Left ventricle myocardium inferior (tissue), 1 donor: ENCODE measurements around the gene PARD3B. TPM values are rescaled to one million over a fixed set of nuclear protein-coding genes. Genes with fewer than 3 reads are reported as not detected.

Experiments used
- DNase-seq: peaks from one replicate; pipeline ENCODE4 v3.0.0-alpha.2; 2020
- H3K27ac ChIP-seq: fragments of 200-600 bp; replicated peaks from 2 replicates; pipeline ENCODE4 v1.8.0; 2021
- H3K27me3 ChIP-seq: fragments of 200-600 bp; 2 replicates; pipeline ENCODE4 v1.8.0; 2021; ENCODE audit warnings: low read depth
- H3K36me3 ChIP-seq: fragments of 200-600 bp; 2 replicates; pipeline ENCODE4 v1.8.0; 2021
- H3K4me1 ChIP-seq: fragments of 200-600 bp; 2 replicates; pipeline ENCODE4 v1.8.0; 2021
- H3K4me3 ChIP-seq: fragments of 200-600 bp; 2 replicates; pipeline ENCODE4 v1.8.0; 2021; ENCODE audit warnings: mild to moderate bottlenecking, moderate library complexity
- H3K9me3 ChIP-seq: fragments of 200-600 bp; replicated peaks from 2 replicates; pipeline ENCODE4 v1.8.0; 2021
- CTCF ChIP-seq: fragments of 200-600 bp; IDR thresholded peaks from 2 replicates; pipeline ENCODE4 v1.8.0; 2021; ENCODE audit warnings: antibody characterized with exemption, mild to moderate bottlenecking, borderline replicate concordance
- intact Hi-C: fragments of 100-400 bp; cut with micrococcal nuclease; formaldehyde crosslinking; loops from one replicate; pipeline ENCODE4 v1.11.0; 2022
- total RNA-seq: library from RNA; stranded (reverse); fragmentation: NEBNext Ultra II Directional; extraction: Animal tissue kit (Norgen Biotek cat#: 25700); gene quantifications from one replicate; pipeline ENCODE4 v1.2.1, GENCODE V29; 2021
- donor health status: DM: no; HTN: yes; CAD: no; lungs with severe emphysema.

PARD3B gene
- total RNA-seq, 1 donor from 2014 or later: 9.1 TPM

GRCh38 chr2:204691911-204692510 lies 146.7 kb downstream of the PARD3B start:
- TF ChIP-seq CTCF: peak; percentile 85
- Histone ChIP-seq H3K36me3 (no peaks in the 10 kb centered on the region), H3K9me3 (no peaks in the 10 kb centered on the region), H3K27me3 (no peaks in the 10 kb centered on the region), H3K27ac (no peak overlapping the region), H3K4me3 (no peak overlapping the region), H3K4me1 (peaks cover 20% of the 10 kb centered on the region)
- intact Hi-C loops: loop anchor here (2.0 kb wide), 1 partner anchor 367 kb away; no protein-coding TSS in a partner anchor
- no peak for DNase-seq

GRCh38 chr2:204692790-204693189 lies 147.5 kb downstream of the PARD3B start:
- no peak overlapping the region for H3K27ac ChIP-seq

GRCh38 chr2:204693262-204693661 lies 148.0 kb downstream of the PARD3B start:
- peaks cover 20% of the 10 kb centered on the region for H3K4me1 ChIP-seq
- intact Hi-C loops: loop anchor here (2.0 kb wide), 1 partner anchor 368 kb away; no protein-coding TSS in a partner anchor

More at GRCh38 chr2:204692790-204693189, 147.5 kb downstream of the PARD3B start:
- intact Hi-C loops: loop anchor here (2.0 kb wide), 1 partner anchor 368 kb away; no protein-coding TSS in a partner anchor
- Histone ChIP-seq H3K36me3 (no peaks in the 10 kb centered on the region), H3K9me3 (no peaks in the 10 kb centered on the region), H3K27me3 (no peaks in the 10 kb centered on the region), H3K4me1 (peaks cover 20% of the 10 kb centered on the region), H3K4me3 (no peak overlapping the region)
- DNase-seq: no peak
- TF ChIP-seq CTCF: no peak

GRCh38 chr2:204695506-204695905 lies 150.2 kb downstream of the PARD3B start:
- H3K27me3 ChIP-seq: no peaks in the 10 kb centered on the region
- intact Hi-C loops: no loop called here
- no peak overlapping the region for H3K27ac ChIP-seq
- no peak for TF ChIP-seq CTCF
- no peak overlapping the region for H3K4me3 ChIP-seq
- H3K9me3 ChIP-seq: no peaks in the 10 kb centered on the region
- DNase-seq: no peak
- H3K4me1 ChIP-seq: peaks cover 20% of the 10 kb centered on the region
- no peaks in the 10 kb centered on the region for H3K36me3 ChIP-seq

More at GRCh38 chr2:204693262-204693661, 148.0 kb downstream of the PARD3B start:
- Histone ChIP-seq H3K9me3 (no peaks in the 10 kb centered on the region), H3K27me3 (no peaks in the 10 kb centered on the region), H3K27ac (no peak overlapping the region), H3K4me3 (no peak overlapping the region), H3K36me3 (no peaks in the 10 kb centered on the region)
- DNase-seq: no peak
- TF ChIP-seq CTCF: no peak

GRCh38 chr2:204696124-204696523 lies 150.8 kb downstream of the PARD3B start:
- no peak for TF ChIP-seq CTCF
- Histone ChIP-seq H3K4me3 (no peak overlapping the region), H3K27ac (no peak overlapping the region), H3K9me3 (no peaks in the 10 kb centered on the region), H3K4me1 (peaks cover 20% of the 10 kb centered on the region), H3K36me3 (no peaks in the 10 kb centered on the region), H3K27me3 (no peaks in the 10 kb centered on the region)
- DNase-seq: no peak
- intact Hi-C loops: no loop called here
